ENCODE data around the gene MPI.

MPI gene, protein sequence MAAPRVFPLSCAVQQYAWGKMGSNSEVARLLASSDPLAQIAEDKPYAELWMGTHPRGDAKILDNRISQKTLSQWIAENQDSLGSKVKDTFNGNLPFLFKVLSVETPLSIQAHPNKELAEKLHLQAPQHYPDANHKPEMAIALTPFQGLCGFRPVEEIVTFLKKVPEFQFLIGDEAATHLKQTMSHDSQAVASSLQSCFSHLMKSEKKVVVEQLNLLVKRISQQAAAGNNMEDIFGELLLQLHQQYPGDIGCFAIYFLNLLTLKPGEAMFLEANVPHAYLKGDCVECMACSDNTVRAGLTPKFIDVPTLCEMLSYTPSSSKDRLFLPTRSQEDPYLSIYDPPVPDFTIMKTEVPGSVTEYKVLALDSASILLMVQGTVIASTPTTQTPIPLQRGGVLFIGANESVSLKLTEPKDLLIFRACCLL

GRCh38 chr15:74889883-74890664 lies at the start of gene MPI:
Gene MPI, plus strand, starts transcription at chr15:74890042. Its CDS starts 32 bp downstream, at chr15:74890074.
- peak; percentile 83 for DNase-seq

DNA sequence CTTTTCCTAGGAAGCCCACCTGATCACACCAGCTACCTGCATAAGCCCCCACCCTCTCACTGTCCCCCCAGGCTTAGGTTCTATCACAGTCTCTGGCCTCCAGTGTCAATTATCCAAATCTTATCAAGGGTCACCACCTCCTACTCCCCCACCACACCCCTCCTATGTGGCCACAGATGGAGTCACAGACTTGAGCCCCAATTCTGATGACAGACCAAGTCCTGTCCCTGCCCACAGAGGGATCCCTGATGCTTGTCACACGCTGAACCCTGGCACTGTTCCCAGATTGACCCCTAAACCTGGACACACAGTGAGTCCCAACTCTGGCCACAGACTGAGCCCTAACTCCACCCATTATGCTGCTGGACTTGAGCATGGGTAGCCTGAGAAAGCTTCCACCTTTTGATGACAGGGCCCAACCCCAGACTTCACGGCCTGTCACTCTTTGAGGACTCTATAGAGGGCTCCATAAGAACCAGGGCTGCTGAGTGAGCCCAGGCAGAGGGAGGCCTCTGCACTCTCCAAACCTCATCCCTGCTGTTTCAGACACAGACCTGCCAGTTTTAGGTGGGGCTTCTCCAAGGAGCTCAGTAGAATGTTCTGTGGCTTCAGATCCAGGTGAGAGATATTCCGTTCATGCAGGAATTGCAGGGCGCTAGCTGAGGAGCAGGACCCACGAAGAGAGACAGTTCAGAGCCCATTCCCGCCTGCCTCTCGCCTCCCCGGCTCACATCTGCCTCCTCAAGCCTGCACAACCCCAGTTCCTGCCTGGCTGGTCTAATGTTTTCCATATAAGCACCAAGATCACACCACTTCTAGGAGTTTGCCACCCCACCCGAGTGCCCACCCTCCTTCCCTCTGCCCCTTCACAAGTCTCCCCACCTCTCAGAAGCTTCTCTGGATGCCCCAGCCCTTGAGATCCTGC lies 48.7 kb upstream of the MPI start:
- DNase-seq: no peak

- DNase-seq: no peak
Measured at GRCh38 chr15:74841891-74842373, 47.9 kb upstream of the MPI start.

- DNase-seq: peak; percentile 97
Measured at GRCh38 chr15:74842581-74843444, 47.0 kb upstream of the MPI start, which contains the start of gene ULK3. Gene ULK3, minus strand, starts transcription at chr15:74843156. Its CDS starts 51 bp downstream, at chr15:74843105.

- DNase-seq: no peak
Measured at GRCh38 chr15:74843445-74843828, 46.4 kb upstream of the MPI start.

DNA sequence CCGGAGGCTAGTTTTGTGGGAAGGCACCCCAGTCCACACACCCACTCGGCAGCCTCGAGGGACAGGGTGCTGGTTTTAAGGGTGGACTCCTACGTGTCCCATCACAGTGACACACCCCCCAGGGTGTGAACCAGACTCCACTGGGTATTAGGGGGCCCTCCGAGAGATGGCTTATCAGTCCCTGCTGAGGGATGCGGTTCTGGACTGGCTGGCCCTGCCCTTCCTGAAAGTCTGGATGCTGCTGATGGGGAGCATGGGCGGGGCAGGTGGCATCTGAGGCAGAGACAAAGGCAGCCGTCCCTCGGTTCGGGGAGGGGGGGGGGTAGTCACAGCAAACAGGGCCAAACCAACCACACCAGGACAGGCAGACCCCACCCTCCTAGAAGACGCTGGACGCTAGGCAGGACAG lies 45.9 kb upstream of the MPI start:
- DNase-seq: no peak

DNA sequence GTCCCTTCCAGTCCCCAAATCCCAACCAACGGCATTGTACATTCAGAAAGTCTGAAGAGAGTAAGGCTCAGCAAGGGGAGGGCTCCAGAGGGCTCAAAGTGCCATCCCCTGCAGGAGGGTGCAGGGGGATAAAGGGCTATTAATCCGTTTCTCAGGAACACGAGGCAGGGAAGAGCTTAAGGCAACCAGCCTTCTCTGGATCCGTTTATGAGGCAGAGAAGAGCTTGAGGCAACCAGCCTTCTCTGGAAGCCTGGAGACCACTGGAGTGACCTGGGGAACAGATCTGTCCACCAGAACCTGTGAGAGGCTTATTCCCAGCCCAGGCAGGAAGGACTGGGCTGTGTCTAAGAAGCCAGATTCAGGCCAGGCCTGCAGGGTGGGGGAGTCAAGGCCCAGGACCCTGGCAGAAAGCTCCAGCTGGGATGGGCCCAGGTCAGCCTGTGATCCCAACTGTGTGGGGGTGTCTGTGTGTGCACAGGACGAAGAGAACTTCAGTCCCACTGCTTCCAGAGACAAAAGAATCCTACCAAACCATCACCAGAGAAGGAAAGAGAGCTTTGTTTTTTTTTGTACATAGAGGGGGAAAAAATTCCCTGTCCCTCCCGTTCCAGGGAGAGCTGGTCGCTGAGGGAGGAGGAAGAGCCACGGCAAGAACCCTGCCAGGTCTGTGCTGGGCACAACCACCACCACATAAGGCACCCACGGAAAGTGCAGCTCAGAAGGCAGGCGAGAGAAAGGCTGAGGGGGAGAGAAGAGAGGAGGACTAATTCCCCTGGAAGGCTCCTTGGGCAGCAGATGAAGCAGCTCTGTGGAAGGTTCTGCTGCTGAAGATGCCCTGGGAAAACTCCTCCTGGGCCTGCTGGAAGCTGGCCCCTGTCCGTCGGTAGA lies 45.3 kb upstream of the MPI start:
- no peak for DNase-seq

- DNase-seq: peak; percentile 58
Measured at GRCh38 chr15:74845208-74845568, 44.7 kb upstream of the MPI start.

DNA sequence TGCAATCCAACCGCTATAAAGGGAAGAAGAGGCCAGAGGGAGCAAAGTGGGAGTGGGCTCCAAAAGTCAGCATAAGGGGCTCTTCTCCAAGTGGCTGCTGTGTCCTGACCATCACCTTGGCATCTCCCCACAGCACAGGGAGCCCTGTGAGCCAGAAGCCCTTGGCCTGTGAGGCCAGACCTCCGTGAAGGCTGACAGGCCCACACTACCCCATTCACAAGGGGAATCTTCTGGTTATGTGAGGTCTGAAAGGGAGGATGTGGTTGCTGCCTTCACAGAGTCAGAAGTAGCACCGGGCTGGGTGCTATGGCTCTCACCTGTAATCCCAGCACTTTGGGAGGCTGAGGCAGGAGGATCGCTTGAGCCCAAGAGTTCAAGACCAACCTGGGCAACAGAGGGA lies 44.3 kb upstream of the MPI start:
- no peak for DNase-seq

DNA sequence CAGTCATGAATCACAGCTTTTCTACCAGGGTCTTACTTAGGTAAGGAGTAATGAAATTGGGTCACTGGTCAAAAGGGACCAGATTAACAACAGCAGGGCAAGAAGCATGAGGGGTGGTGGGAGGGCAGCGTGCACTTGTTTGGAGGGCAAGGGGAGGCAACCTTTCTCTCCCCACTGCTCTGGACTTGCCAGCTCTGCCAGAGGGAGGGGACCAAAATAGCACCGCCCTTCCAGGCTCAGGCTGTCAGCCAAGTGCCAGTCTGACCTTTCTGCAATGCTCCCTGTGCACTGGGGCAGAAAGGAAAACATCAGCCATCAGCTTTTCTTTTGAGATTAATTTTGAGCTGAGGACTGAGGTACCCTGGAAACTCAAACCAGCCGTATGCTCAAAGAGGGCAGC lies 42.4 kb upstream of the MPI start:
- no peak for DNase-seq

DNA sequence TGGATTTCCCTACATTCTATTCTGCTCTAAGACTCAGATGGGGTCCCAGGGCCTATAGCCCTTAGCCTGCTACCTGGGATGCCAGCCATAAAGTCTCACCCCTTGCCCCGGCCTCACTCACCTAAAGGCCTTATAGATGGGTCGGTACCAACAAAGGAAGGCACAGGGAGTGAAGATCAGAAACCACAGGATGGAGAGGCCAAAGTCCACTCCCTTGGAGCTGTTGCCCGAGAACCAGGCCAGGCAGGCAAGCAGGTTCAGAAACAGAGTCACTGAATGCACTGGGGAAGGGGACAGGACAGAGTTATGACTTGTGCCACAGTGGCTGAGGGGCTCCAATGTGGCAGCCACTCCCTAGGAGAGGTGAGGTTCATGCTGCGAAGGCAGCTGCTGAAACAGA lies 39.4 kb upstream of the MPI start:
- no peak for DNase-seq

GRCh38 chr15:74851960-74852359 lies 37.9 kb upstream of the MPI start:
- DNase-seq: no peak

GRCh38 chr15:74854453-74855022 lies 35.3 kb upstream of the MPI start:
- DNase-seq: no peak

DNA sequence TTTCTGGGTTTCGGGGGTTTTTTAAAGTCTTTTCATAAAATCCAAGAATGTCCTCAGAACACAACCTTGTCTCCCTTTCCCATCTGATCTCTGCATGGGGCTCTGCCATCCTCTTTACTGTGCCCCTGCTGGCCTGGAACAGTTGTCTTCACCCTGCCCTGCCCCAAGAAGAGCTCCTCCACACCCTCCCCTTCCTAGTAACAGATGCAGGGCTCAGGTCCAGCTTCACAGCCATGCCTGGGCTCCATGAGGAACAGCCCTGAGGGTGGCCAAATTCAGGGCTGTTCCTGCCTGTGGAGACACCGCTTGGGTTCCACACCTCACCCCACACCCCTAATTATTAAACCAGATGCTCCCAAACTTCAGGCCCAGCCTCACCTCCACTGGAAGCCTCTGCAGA lies 34.0 kb upstream of the MPI start:
- no peak for DNase-seq

DNA sequence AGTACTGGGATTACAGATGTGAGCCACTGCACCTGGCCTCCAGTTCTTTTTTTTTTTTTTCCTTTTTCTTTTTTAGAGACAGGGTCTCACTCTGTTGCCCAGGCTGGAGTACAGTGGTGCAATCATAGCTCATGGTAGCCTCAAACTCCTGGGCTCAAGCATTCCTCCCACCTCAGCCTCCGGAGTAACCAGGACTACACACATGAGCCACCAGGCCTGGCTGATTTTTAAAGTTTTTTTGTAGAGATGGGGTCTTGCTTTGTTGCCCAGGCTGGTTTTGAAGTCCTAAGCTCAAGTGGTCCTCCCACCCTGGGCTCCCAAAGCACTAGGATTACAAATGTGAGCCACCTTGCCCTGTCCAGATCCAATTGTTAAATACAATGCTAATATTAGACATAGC lies 33.3 kb upstream of the MPI start:
- no peak for DNase-seq

DNA sequence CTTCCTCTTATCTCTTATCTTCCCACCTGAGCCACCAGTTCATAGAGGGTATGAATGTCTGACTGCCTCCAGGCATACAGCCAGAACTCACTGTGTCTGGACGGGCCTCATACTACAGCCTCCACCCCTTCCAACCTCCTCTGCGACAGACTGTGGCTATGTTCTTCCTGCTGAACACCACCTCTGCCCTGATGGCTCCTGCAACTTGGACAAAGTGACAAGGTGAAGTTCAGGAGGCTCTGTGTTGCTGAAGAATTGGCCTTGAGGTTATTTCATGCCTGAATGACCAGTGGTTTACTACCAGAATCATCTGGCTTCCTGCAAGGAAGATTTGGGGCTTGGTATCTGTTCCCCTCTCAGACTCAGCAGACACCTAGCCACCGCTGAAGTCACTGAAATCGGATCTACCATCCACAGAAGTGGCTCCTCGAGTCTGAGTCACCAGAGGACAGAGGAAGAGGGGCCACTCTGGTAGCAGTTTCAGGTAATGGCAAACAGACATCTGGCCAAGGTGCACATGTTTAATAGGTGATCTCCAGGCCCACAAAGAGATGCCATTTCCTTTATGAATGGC lies 32.7 kb upstream of the MPI start:
- DNase-seq: no peak

DNA sequence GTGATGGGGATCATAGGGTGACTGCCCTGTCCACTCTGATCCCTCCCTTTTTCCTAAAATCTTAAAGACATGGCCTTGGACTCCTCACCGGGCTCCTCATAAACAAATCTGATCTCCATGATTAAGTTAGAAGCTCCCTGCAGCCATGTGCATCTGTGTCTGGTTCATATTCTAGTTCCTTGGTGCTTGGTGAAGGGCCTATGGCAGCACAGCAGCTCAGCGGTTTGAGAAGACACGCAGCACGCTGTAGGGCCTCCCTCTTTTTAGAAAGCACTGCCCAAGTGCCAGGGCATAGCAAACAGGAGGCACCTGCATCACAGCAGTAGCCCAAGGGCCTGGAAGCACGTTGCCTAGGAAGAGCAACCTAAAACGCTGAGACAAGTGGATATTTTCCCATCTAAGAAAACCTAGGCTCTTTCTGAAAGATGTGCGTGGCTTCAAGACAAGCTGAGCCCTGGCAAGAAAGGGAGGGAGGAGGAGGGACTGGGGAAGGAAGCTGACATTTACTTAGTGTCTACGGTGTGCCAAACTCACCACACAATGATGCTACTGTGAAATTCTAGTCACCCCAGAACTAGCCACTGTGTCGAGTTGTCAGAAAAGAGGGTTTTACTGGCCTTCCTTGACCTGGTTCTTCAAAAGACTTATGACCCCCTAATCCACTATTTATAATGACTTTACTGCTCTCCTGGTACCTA lies 32.0 kb upstream of the MPI start:
- no peak for DNase-seq

- DNase-seq: no peak
Measured at GRCh38 chr15:74858369-74858740, 31.5 kb upstream of the MPI start.

GRCh38 chr15:74863239-74864056 lies 26.4 kb upstream of the MPI start:
- no peak for DNase-seq

Data from activated CD4-positive, CD25-positive, alpha-beta regulatory T cell treated with anti-CD3 and anti-CD28 coated beads, Interleukin-2, amount 50 U/mL, for 72 hours (primary cell).